Upper lobe of right lung (tissue), 1 donor: ENCODE measurements around the gene DYRK2. TPM values are rescaled to one million over a fixed set of nuclear protein-coding genes. Genes with fewer than 3 reads are reported as not detected.

Experiments
- ATAC-seq: fragments of 200-7000 bp; cut with Tn5 transposase; one replicate; pipeline ENCODE4 v1.9.1; 2020; ENCODE audit warnings: mild to moderate bottlenecking, moderate library complexity
- DNase-seq: peaks from one replicate; pipeline ENCODE4 v3.0.0-alpha.2; 2020
- H3K27ac ChIP-seq: fragments of 200-600 bp; one replicate; pipeline ENCODE4 v1.8.0; 2022
- H3K27me3 ChIP-seq: fragments of 200-600 bp; one replicate; pipeline ENCODE4 v1.8.0; 2022; ENCODE audit warnings: mild to moderate bottlenecking
- H3K36me3 ChIP-seq: fragments of 200-600 bp; one replicate; pipeline ENCODE4 v1.8.0; 2022
- H3K4me1 ChIP-seq: fragments of 200-600 bp; one replicate; pipeline ENCODE4 v1.8.0; 2022
- H3K4me3 ChIP-seq: fragments of 200-600 bp; one replicate; pipeline ENCODE4 v1.8.0; 2022; ENCODE audit warnings: mild to moderate bottlenecking
- H3K9me3 ChIP-seq: fragments of 200-600 bp; one replicate; pipeline ENCODE4 v1.8.0; 2022
- CTCF ChIP-seq: fragments of 200-600 bp; IDR thresholded peaks from one replicate; pipeline ENCODE4 v1.8.0; 2022; ENCODE audit warnings: antibody characterized with exemption
- intact Hi-C: fragments of 100-400 bp; cut with DNase I; formaldehyde crosslinking; loops from one replicate; pipeline ENCODE4 v1.11.0; 2022
- total RNA-seq: library from RNA; stranded (reverse); fragmentation: NEBNext Ultra II Directional; extraction: Animal tissue kit (Norgen Biotek cat#: 25700); gene quantifications from one replicate; pipeline ENCODE4 v1.2.1, GENCODE V29; 2021
- donor health status: DM: no; HTN: yes; CAD: no; lungs with severe emphysema.

Gene DYRK2
- total RNA-seq, 1 donor from 2014 or later = 15.5 TPM

DNA sequence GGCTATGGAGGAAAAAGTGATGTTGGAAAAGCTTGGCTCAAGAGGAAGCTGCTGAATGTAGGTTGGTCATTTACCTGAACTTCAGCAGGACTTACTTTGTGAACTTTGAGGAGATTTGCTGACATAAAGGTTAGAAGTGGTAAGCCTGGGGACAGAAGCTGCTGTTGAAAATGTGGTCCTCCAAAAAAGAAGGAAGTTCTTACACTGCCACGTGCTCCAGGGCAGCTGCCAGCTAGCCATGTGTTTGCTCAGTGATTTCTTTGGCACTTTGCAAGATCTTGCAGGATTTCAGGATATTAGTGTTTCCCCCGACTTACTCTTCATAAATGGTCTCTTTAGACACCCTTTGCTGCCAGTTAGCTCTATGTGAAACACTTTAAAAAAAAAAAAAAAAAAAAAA is 14.8 kb upstream of the DYRK2 start:
- intact Hi-C loops = no loop called here

GRCh38 chr12:67634303-67634761 is 14.2 kb upstream of the DYRK2 start:
- ATAC-seq = peak; percentile 58
- no peaks in the 10 kb centered on the region for H3K4me1 ChIP-seq
- no peak for DNase-seq
- no peak overlapping the region for H3K4me3 ChIP-seq
- H3K9me3 ChIP-seq = no peaks in the 10 kb centered on the region
- H3K27me3 ChIP-seq = no peaks in the 10 kb centered on the region
- H3K36me3 ChIP-seq = no peaks in the 10 kb centered on the region
- intact Hi-C loops = no loop called here
- no peak overlapping the region for H3K27ac ChIP-seq
- TF ChIP-seq CTCF = no peak

More for the DNA sequence above, 14.8 kb upstream of the DYRK2 start:
- Histone ChIP-seq H3K27ac (no peak overlapping the region), H3K36me3 (no peaks in the 10 kb centered on the region), H3K4me1 (no peaks in the 10 kb centered on the region), H3K27me3 (no peaks in the 10 kb centered on the region), H3K4me3 (no peak overlapping the region), H3K9me3 (no peaks in the 10 kb centered on the region)
- ATAC-seq = peak; percentile 77
- no peak for TF ChIP-seq CTCF
- peak; percentile 66 for DNase-seq

DNA sequence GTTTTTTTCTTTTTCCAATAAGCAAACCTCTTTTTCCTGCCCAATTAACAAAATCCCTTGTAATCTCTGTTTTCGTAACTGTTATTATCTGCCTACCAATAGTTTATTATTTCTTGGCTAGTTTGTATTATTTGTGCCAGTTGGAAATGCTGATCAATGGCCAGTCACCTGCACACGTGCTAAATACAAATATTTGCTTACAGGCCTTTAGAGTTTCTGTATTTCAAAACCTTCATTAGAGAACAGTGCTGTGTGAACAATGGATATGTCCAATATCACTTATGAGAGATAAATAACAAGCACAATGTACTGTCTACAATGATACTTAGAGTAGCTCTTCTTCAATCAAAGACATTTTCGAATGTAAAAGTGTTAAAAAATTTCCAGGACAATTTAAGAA is 10.8 kb upstream of the DYRK2 start:
- no peaks in the 10 kb centered on the region for H3K9me3 ChIP-seq
- H3K27me3 ChIP-seq = no peaks in the 10 kb centered on the region
- no peak overlapping the region for H3K4me3 ChIP-seq
- DNase-seq (no peak), ATAC-seq (no peak)
- intact Hi-C loops = no loop called here
- no peaks in the 10 kb centered on the region for H3K36me3 ChIP-seq
- H3K4me1 ChIP-seq = no peaks in the 10 kb centered on the region
- no peak overlapping the region for H3K27ac ChIP-seq
- TF ChIP-seq CTCF = no peak

DNA sequence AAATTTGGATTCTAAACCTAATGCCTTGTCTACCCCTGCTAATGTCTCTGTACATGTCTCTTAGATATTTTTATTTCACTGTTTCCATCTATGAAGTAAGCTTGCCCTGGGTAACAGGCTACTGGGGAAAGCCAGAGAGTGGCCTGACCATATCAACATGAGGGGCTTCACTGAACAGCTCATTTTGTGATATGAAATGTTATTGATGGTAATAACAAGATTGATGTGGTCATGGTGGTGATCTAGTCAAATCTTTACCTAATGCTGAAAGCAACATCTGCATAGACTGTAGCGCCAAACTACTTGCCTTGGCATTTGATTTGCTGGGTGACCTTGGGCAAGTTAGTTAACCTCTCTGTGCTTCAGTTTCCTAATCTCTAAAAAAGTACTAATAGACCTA is 9.9 kb upstream of the DYRK2 start:
- intact Hi-C loops = no loop called here
- TF ChIP-seq CTCF = no peak
- Histone ChIP-seq H3K9me3 (no peaks in the 10 kb centered on the region), H3K4me3 (no peak overlapping the region), H3K27me3 (no peaks in the 10 kb centered on the region), H3K27ac (no peak overlapping the region), H3K4me1 (no peaks in the 10 kb centered on the region), H3K36me3 (no peaks in the 10 kb centered on the region)
- no peak for ATAC-seq
- no peak for DNase-seq

DNA sequence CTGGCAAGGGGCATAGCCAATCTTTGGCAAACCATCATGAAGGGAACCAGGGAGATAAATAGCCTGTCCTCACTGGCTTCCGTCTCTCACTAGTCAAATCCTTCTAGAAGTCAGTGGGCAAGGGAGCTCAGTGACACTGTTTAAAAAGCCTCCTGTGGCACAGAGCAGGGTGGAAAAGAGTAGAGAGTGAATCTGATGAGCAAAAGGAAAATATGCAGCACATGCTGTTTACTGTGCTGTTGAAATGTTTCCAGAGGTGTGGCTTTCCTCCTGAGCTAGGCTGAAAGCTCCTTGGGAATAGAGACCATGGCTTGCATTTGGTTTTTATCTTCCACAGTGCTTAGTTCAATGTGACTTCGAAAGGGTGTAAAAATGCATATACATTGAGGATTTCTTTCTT is 7.7 kb upstream of the DYRK2 start:
- Histone ChIP-seq H3K36me3 (no peaks in the 10 kb centered on the region), H3K27me3 (no peaks in the 10 kb centered on the region), H3K27ac (no peak overlapping the region), H3K4me3 (no peak overlapping the region), H3K9me3 (no peaks in the 10 kb centered on the region), H3K4me1 (no peaks in the 10 kb centered on the region)
- TF ChIP-seq CTCF = no peak
- ATAC-seq = no peak
- no peak for DNase-seq
- intact Hi-C loops = no loop called here

GRCh38 chr12:67645126-67645525 is 3.4 kb upstream of the DYRK2 start:
- Histone ChIP-seq H3K27ac (no peak overlapping the region), H3K27me3 (no peaks in the 10 kb centered on the region), H3K4me1 (no peaks in the 10 kb centered on the region), H3K4me3 (no peak overlapping the region), H3K36me3 (no peaks in the 10 kb centered on the region), H3K9me3 (no peaks in the 10 kb centered on the region)
- DNase-seq (no peak), ATAC-seq (no peak)
- intact Hi-C loops = no loop called here
- no peak for TF ChIP-seq CTCF
